Measurements from ENCODE around the gene C16orf74.
A peak's percentile ranks its signal among the peaks of the same experiment; 100 is the strongest.

Gene C16orf74

GRCh38 chr16:85689950-85690320 is 61.0 kb downstream of the C16orf74 start:
- no peak for DNase-seq

DNA sequence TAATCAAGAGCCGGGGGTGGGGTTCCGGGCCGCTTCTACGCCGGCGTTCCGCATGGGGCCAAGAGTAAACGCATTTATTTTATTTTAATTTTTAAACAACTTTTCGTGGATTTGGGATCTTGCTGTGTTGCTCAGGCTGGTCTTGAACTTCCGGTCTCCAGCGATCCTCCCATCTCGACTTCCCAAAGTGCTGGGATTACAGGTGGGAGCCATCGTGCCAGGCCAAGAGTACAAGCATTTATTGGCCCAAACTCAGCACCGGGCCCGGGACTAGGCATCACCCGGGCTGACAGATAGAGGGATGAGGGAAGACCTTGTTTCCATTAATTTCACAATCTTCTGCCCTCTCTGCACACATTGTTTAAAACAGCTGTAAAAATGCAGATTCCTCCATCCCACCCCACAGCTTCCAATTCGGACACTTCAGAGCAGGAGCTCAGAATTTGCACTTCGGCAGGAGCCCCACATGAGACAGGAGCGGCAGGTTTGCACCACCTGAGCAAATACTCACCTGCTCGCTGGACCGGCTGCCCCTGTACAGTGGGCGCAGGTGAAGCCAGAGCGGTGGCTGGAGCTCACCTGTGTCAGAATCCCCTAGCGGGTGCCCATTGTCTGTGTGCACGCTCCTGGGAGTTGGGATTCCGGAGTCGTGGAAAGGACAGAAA is 61.5 kb downstream of the C16orf74 start:
- DNase-seq = peak; percentile 9

GRCh38 chr16:85688586-85689284 is 62.2 kb downstream of the C16orf74 start, which contains the start of gene GINS2:
Gene GINS2 (minus strand): TSS chr16:85688954. CDS start chr16:85688898, 56 bp downstream.
- peak; percentile 94 for DNase-seq

- peak; percentile 27 for DNase-seq
These were observed 63.0 kb downstream of the C16orf74 start for GRCh38 chr16:85687651-85688471.

GRCh38 chr16:85686912-85687591 is 63.8 kb downstream of the C16orf74 start:
- peak; percentile 64 for DNase-seq

- DNase-seq = no peak
These were observed 65.6 kb downstream of the C16orf74 start for GRCh38 chr16:85685251-85685650.

DNA sequence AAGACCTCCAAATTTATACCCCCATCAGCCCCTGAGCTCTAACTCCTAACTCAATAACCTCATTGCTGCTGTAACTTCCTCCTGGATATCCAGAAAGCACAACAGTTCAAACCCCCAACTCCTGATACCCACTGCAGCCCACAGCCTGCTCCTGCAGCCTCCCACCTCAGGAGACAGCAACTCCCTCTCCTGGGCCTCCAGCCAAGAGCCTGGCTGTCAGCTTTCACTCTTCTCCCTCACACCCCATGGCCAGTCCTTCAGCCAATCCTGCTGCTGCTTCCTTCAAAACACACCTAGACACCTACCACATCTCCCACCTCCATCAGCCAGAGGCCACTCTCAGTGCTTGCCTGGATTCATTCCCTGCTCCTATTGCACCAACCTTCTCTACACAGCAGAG is 67.5 kb downstream of the C16orf74 start:
- no peak for DNase-seq

GRCh38 chr16:85682516-85682915 is 68.4 kb downstream of the C16orf74 start:
- DNase-seq = no peak

- DNase-seq = no peak
These were observed 69.6 kb downstream of the C16orf74 start for GRCh38 chr16:85681255-85681654.

- no peak for DNase-seq
These were observed 70.4 kb downstream of the C16orf74 start for GRCh38 chr16:85680352-85680944.

- DNase-seq = no peak
These were observed 71.0 kb downstream of the C16orf74 start for GRCh38 chr16:85679870-85680269.

DNA sequence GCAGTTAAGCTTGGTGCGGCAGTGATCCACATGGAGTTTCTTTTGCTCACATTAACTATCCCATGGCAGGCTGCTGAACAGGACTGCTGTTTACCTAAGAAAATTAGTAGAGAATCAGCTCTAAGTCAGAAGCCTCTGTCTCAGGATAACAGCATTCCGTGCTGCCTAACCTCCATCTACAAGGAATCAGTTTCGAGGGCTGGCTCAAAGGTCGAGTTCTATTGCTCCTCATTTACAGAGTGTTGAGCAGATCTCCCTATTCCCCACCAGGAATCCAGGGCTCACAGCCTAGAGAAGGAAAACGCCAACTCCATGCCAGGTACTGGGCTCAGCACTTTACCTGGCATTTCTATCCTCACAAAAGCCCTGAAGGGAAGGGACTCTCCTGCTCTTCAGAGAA is 72.1 kb downstream of the C16orf74 start:
- no peak for DNase-seq

DNA sequence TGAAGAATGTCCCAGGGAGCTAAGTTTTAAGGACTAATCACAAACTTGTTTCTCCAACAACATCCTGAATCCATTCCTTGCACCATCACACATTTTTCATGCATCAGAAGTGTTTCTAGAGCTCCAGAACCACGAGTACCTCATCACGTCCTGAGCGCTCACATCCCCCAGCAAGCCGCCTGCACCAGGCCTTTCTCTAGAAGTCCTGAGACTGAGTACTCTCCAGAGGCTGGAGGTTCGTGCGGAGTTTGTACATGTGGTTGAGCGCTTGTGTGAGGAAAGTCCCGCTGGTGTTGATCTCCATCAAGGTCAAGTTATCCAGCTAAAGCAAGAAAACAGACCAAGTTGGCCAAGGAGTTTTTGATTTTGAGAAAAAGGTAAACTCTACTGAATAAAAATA is 72.9 kb downstream of the C16orf74 start:
- DNase-seq = no peak

DNA sequence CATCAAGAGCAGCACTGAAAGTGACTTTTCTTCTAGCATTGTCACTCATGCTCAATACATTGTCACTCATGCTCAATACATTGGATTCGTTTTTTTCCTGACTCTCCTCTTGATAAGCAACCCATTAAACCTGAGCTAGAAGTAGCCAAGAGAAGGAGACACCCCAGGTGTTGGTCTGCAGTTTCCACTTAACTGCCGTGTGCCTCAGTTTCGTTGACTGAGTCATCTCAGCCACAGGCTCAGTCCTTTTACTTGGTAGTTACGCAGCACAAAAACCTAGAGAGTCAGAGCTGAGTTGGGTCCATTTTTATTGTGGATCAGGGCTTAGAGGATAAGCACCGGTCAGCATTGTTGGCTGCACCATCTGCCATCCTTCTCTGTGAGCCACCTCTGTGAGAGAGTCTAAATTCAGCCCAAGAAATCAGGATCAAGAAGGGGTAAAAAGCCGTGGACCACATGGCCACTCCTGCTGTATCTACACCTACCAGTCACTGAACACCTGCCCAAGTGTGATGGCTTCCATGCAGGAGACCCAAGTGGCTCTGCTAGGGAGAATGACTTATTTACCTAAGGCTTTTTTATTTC is 73.4 kb downstream of the C16orf74 start:
- no peak for DNase-seq

DNA sequence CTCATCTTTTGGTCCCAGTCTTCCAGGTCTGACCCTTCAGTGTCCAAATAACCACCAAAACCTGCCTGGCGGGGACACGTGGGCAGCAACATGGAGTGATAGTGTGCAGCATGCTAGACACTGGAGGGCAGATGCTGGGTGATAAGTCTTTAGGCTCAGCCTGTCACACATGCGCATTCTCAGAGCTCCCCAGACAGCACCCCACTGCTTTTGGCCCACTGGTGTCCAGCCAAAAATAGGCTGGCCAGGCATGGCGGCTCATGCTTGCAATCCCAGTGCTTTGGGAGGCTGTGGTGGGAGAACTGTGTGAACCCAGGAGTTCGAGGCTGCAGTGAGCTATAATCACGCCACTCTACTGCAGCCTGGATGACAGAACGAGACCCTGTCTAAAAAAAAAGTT is 74.4 kb downstream of the C16orf74 start:
- DNase-seq = no peak

GRCh38 chr16:85675251-85675874 is 75.5 kb downstream of the C16orf74 start:
- no peak for DNase-seq

- DNase-seq = no peak
These were observed 76.1 kb downstream of the C16orf74 start for GRCh38 chr16:85674828-85675227.

DNA sequence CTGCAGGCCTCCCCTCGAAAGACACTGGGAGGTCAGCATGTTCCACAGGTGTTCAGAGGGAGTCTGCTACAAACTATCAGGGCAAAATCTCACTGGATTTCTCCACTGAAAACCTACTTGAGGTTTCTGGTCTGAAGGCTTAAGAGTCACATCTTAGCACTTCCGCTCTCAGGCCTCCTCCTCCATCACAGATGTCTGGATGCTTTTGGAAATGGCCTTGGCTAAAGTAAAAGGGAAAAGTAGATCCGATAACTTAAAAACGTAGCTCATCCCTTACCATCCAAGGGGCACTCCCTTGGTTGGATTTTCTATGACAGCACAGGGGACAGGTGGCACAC is 76.5 kb downstream of the C16orf74 start:
- no peak for DNase-seq

DNA sequence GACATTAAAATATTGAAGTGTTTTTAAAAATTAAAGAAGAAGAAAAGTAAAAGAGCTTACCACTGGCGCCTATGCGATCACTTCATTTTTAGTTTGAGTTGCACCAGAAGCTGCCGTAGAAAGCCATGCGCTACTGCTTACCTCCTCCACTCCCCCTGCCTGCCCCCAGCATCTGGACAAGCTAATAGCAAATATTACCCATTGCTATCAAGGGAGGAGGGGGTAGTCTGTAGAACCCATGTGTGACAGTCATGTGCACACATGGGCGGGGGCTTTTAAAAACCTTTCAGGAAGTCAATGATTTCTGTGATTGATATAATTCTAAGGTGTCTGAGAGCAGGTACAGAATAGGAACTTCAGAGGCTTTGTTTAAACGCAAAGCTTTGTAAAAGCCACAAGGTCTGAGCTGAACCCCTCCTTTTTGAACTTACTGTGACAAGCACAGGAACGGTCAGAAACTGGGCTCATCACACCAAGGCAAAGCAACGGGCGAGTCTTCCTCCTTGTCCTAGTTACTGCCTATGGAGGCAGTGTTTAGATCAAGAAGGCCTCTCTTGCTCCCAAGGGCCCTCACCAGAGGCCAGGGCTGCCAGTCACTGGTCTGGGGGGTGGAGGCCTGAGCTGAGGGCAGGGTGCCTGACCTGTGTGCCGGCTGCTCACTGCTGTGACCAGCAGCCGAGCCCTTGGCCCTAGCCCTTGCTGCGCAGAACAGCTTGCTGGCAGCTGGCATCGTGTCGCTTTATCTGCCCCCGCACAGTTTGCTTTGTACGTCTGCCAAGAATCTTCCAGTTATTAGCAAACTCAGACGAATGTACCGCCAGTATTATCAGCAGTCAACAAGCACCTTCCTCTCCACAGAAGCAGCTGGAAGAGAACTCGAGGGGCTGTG is 77.1 kb downstream of the C16orf74 start:
- no peak for DNase-seq

GRCh38 chr16:85670840-85671239 is 80.1 kb downstream of the C16orf74 start:
- no peak for DNase-seq

Measured in stimulated activated CD4-positive, alpha-beta T cell treated with anti-CD3 and anti-CD28 coated beads, Interleukin-15, amount 100 ng/mL, for 24 hours (primary cell).